AG09319 (cell line): Measurements from ENCODE around the gene CCK.

Experiments
- DNase-seq: peaks from one replicate; pipeline ENCODE4 v3.0.0-alpha.2; 2010; ENCODE audit warnings: low read depth; ENCODE audit errors: extremely low read depth
- CTCF ChIP-seq: IDR thresholded peaks from 2 replicates; pipeline ENCODE4 v1.5.1; 2011; ENCODE audit warnings: low read depth, mild to moderate bottlenecking, inconsistent platforms, low read length, moderate library complexity

Gene CCK

GRCh38 chr3:42256135-42256819 lies 9.7 kb downstream of the CCK start:
- no peak for DNase-seq
- no peak for TF ChIP-seq CTCF

- no peak for TF ChIP-seq CTCF
Observed at GRCh38 chr3:42254566-42254965, 11.4 kb downstream of the CCK start.

GRCh38 chr3:42250761-42251160 lies 15.2 kb downstream of the CCK start:
- DNase-seq, result no peak
- no peak for TF ChIP-seq CTCF

More at GRCh38 chr3:42254566-42254965, 11.4 kb downstream of the CCK start:
- no peak for DNase-seq

GRCh38 chr3:42247576-42248027 lies 18.4 kb downstream of the CCK start:
- peak; percentile 77 for TF ChIP-seq CTCF
- DNase-seq, result peak; percentile 15

- DNase-seq, result no peak
- no peak for TF ChIP-seq CTCF
Observed at GRCh38 chr3:42246091-42246490, 19.9 kb downstream of the CCK start.

- no peak for TF ChIP-seq CTCF
- no peak for DNase-seq
Observed at GRCh38 chr3:42236611-42237010, 29.4 kb downstream of the CCK start.

- TF ChIP-seq CTCF, result no peak
- DNase-seq, result no peak
Observed at GRCh38 chr3:42235532-42235931, 30.5 kb downstream of the CCK start.
